ENCODE measurements around the gene SHISA8.

DNA sequence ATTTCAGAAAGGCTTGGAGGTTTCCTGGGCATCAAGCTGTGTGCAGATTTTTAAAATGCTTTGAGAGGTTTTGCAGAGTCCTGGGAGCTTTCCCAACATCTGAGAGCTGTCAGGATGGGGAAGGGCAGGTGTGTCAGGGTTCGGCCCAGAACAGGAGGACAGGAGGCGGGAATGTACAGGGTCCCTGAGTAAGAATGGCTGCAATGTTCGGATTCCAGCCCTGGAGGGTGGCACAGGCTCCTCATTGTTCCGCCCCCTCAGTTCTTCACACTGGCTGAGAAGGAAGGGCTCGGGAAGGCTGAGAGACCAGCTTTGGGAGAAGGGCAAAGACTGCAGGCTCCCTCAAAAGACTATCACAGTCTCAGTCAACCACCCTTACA lies 49.2 kb upstream of the SHISA8 start:
- no peak for TF ChIP-seq POLR2A (IDR thresholded peaks at IDR 0.05)
- TF ChIP-seq CTCF (IDR thresholded peaks at IDR 0.05) = no peak
- TF ChIP-seq EP300 (IDR thresholded peaks at IDR 0.05) = no peak
- no peak for TF ChIP-seq POLR2AphosphoS5 (IDR thresholded peaks at IDR 0.05)

Data from upper lobe of left lung (tissue), 4 donors.